IMR-90 (cell line): ENCODE measurements around the gene MRPL21. TPM values are rescaled to one million over a fixed set of nuclear protein-coding genes. Genes with fewer than 3 reads are reported as not detected.

Experiments
- ATAC-seq: fragments of 200-7000 bp; cut with Tn5 transposase; 2 replicates; pipeline ENCODE4 v1.9.1; 2020; ENCODE audit warnings: low read depth, mild to moderate bottlenecking, moderate library complexity
- BruUV-seq: library from RNA; stranded (reverse); fragments of 400-500 nt; replicated peaks from 2 replicates; lab custom pipeline; 2021; lab: Mats Ljungman, UMichigan
- CTCF ChIA-PET: fragments of 300-600 bp; formaldehyde crosslinking; extraction: SDS; loops from one replicate; lab custom pipeline; 2021; ENCODE audit warnings: antibody characterized with exemption; lab: Yijun Ruan, JAX
- POLR2A ChIA-PET: fragments of 300-600 bp; sonication (Branson Sonifier 250); formaldehyde crosslinking; loops from one replicate; lab custom pipeline; 2022; ENCODE audit warnings: antibody characterized with exemption; ENCODE audit not compliant: unreplicated experiment; lab: Charles Lee
- DNase-seq: peaks from one replicate; pipeline ENCODE4 v3.0.0; 2013
- H2AFZ ChIP-seq: replicated peaks from 2 replicates; pipeline ENCODE3; 2013; ENCODE audit warnings: low read length, mild to moderate bottlenecking; ENCODE audit not compliant: poor library complexity
- H2AK5ac ChIP-seq: 2 replicates; pipeline ENCODE4 v1.6.1; 2013; ENCODE audit warnings: low read depth, low read length, inconsistent platforms
- H2AK9ac ChIP-seq: replicated peaks from 2 replicates; pipeline ENCODE3; 2013; ENCODE audit warnings: mild to moderate bottlenecking, low read depth, low read length, moderate library complexity; ENCODE audit not compliant: poor library complexity
- H2BK120ac ChIP-seq: 2 replicates; pipeline ENCODE4 v1.6.1; 2013; ENCODE audit warnings: low read depth, low read length, inconsistent platforms
- H2BK15ac ChIP-seq: 3 replicates; pipeline ENCODE4 v1.6.1; 2013; ENCODE audit warnings: low read depth, low read length, inconsistent platforms
- H2BK20ac ChIP-seq: 2 replicates; pipeline ENCODE4 v1.6.1; 2013; ENCODE audit warnings: low read depth, mild to moderate bottlenecking, inconsistent platforms, low read length, moderate library complexity
- H2BK5ac ChIP-seq: 2 replicates; pipeline ENCODE4 v1.6.1; 2013; ENCODE audit warnings: mild to moderate bottlenecking, low read depth, low read length, inconsistent platforms; ENCODE audit not compliant: poor library complexity, severe bottlenecking
- H3K14ac ChIP-seq: replicated peaks from 2 replicates; pipeline ENCODE4 v1.6.1; 2013; ENCODE audit warnings: low read depth, low read length, inconsistent platforms
- H3K18ac ChIP-seq: 2 replicates; pipeline ENCODE4 v1.6.1; 2013; ENCODE audit warnings: low read depth, low read length, control low read depth
- H3K23ac ChIP-seq: 2 replicates; pipeline ENCODE4 v1.6.1; 2013; ENCODE audit warnings: low read depth, low read length, inconsistent platforms
- H3K27ac ChIP-seq: 2 replicates; pipeline ENCODE4 v1.5.1; 2013; ENCODE audit warnings: mild to moderate bottlenecking, control low read depth, low read length; ENCODE audit not compliant: insufficient read depth
- H3K27me3 ChIP-seq: 2 replicates; pipeline ENCODE4 v1.6.1; 2013; ENCODE audit warnings: low read length; ENCODE audit not compliant: control insufficient read depth, insufficient read depth
- H3K36me3 ChIP-seq: 2 replicates; pipeline ENCODE4 v1.6.1; 2013; ENCODE audit warnings: low read length, mixed read lengths; ENCODE audit not compliant: control insufficient read depth, insufficient read depth
- H3K4ac ChIP-seq: 2 replicates; pipeline ENCODE4 v1.6.1; 2013; ENCODE audit warnings: low read depth, low read length, inconsistent platforms
- H3K4me1 ChIP-seq: 2 replicates; pipeline ENCODE4 v1.6.1; 2013; ENCODE audit warnings: low read length, mixed read lengths; ENCODE audit not compliant: control insufficient read depth, insufficient read depth
- H3K4me2 ChIP-seq: 2 replicates; pipeline ENCODE4 v1.6.1; 2013; ENCODE audit warnings: low read depth, mild to moderate bottlenecking, control low read depth, low read length, moderate library complexity
- H3K4me3 ChIP-seq: 2 replicates; pipeline ENCODE4 v1.5.1; 2013; ENCODE audit warnings: low read depth, mild to moderate bottlenecking, control low read depth, low read length, moderate library complexity; ENCODE audit not compliant: insufficient read depth
- H3K56ac ChIP-seq: 2 replicates; pipeline ENCODE4 v1.6.1; 2013; ENCODE audit warnings: low read length, inconsistent platforms; ENCODE audit not compliant: insufficient read depth; ENCODE audit errors: extremely low read depth
- H3K79me1 ChIP-seq, 2 experiments: 2 replicates each; pipeline ENCODE4 v1.6.1; 2013; ENCODE audit warnings: low read length in 2 of 2, inconsistent platforms in 1 of 2, low read depth in 1 of 2
- H3K9ac ChIP-seq: 2 replicates; pipeline ENCODE4 v1.6.1; 2013; ENCODE audit warnings: low read depth, low read length, control low read depth
- H3K9me1 ChIP-seq: 2 replicates; pipeline ENCODE4 v1.6.1; 2013; ENCODE audit warnings: low read length, inconsistent platforms; ENCODE audit not compliant: insufficient read depth
- H3K9me3 ChIP-seq: 2 replicates; pipeline ENCODE4 v1.6.1; 2013; ENCODE audit warnings: low read length; ENCODE audit not compliant: control insufficient read depth, insufficient read depth
- H4K20me1 ChIP-seq: 2 replicates; pipeline ENCODE4 v1.6.1; 2013; ENCODE audit warnings: low read length, inconsistent platforms; ENCODE audit not compliant: insufficient read depth
- H4K5ac ChIP-seq: 2 replicates; pipeline ENCODE4 v1.6.1; 2013; ENCODE audit warnings: mild to moderate bottlenecking, low read depth, low read length, control low read depth
- H4K8ac ChIP-seq, 2 experiments: 2 replicates each; pipeline ENCODE4 v1.6.1; 2013; ENCODE audit warnings: low read depth in 2 of 2, low read length in 2 of 2, control low read depth in 1 of 2, inconsistent platforms in 1 of 2
- H4K91ac ChIP-seq: 2 replicates; pipeline ENCODE4 v1.6.1; 2013; ENCODE audit warnings: low read depth, low read length, inconsistent platforms; ENCODE audit not compliant: insufficient read depth
- BHLHE40 ChIP-seq: fragments of 150-350 bp; IDR thresholded peaks from 2 replicates; pipeline ENCODE4 v1.6.1; 2016; ENCODE audit warnings: mild to moderate bottlenecking, low read depth, low read length
- CEBPB ChIP-seq: IDR thresholded peaks from 2 replicates; pipeline ENCODE4 v1.6.1; 2012; ENCODE audit warnings: low read depth, low read length, improper control_type of control experiment
- CHD1 ChIP-seq: IDR thresholded peaks from 2 replicates; pipeline ENCODE4 v1.6.1; 2012; ENCODE audit warnings: low read depth, low read length, improper control_type of control experiment
- FOS ChIP-seq: fragments of 150-350 bp; IDR thresholded peaks from 2 replicates; pipeline ENCODE4 v1.6.1; 2016; ENCODE audit warnings: low read depth, low read length
- MAFK ChIP-seq: IDR thresholded peaks from 2 replicates; pipeline ENCODE4 v1.6.1; 2012; ENCODE audit warnings: low read depth, low read length, improper control_type of control experiment
- MAZ ChIP-seq: IDR thresholded peaks from 2 replicates; pipeline ENCODE4 v1.6.1; 2012; ENCODE audit warnings: low read depth, mild to moderate bottlenecking, low read length, improper control_type of control experiment, moderate library complexity, borderline replicate concordance
- MXI1 ChIP-seq: IDR thresholded peaks from 2 replicates; pipeline ENCODE4 v1.6.1; 2012; ENCODE audit warnings: low read depth, mild to moderate bottlenecking, low read length, moderate library complexity, borderline replicate concordance
- NFE2L2 ChIP-seq: fragments of 150-350 bp; IDR thresholded peaks from 2 replicates; pipeline ENCODE4 v1.6.1; 2016; ENCODE audit warnings: low read depth, mild to moderate bottlenecking, low read length
- POLR2A ChIP-seq: IDR thresholded peaks from 2 replicates; pipeline ENCODE4 v1.6.1; 2012; ENCODE audit warnings: mild to moderate bottlenecking, low read depth, low read length
- RAD21 ChIP-seq: IDR thresholded peaks from 2 replicates; pipeline ENCODE4 v1.6.1; 2012; ENCODE audit warnings: low read length, improper control_type of control experiment
- RCOR1 ChIP-seq: IDR thresholded peaks from 2 replicates; pipeline ENCODE4 v1.6.1; 2012; ENCODE audit warnings: mild to moderate bottlenecking, low read length, improper control_type of control experiment; ENCODE audit not compliant: insufficient replicate concordance
- RFX5 ChIP-seq: IDR thresholded peaks from 2 replicates; pipeline ENCODE4 v1.8.0; 2012; ENCODE audit warnings: low read depth, mild to moderate bottlenecking, low read length, moderate library complexity
- SMC3 ChIP-seq: fragments of 150-350 bp; IDR thresholded peaks from 2 replicates; pipeline ENCODE4 v1.6.1; 2016; ENCODE audit warnings: low read depth, mild to moderate bottlenecking, antibody characterized with exemption, low read length, moderate library complexity
- WGBS, 2 experiments: methylation state at CpG; one replicate each; pipeline versions ENCODE4 v1.1.5 to v1.1.7; 2013; ENCODE audit warnings: missing lambda C conversion rate in 2 of 2; ENCODE audit not compliant: insufficient read length in 1 of 2; ENCODE audit errors: extremely low coverage in 2 of 2; 5-methylcytosine and 5-hydroxymethylcytosine counted together
- dilution Hi-C: fragments of 300-500 bp; cut with HindIII; formaldehyde crosslinking; loops from one replicate; pipeline ENCODE4 v1.14.3; 2018; ENCODE audit warnings: low sequenced_read_pairs; ENCODE audit not compliant: unreplicated experiment
- in situ Hi-C: fragments of 300-500 bp; cut with MboI; formaldehyde crosslinking; loops from 3 replicates; pipeline ENCODE4 v1.14.3; 2019; ENCODE audit warnings: low sequenced_read_pairs, inconsistent platforms, mixed read lengths
- intact Hi-C: fragments of 100-400 bp; cut with micrococcal nuclease; formaldehyde crosslinking; loops from 2 replicates; pipeline ENCODE4 v1.10.0; 2022
- polyA plus RNA-seq, 3 experiments: library from polyadenylated mRNA; depleted of rRNA; stranded (reverse); fragments of >200 nt; gene quantifications; 2 replicates each; pipeline ENCODE4 v1.2.3, GENCODE V29; 2012; ENCODE audit warnings: low replicate concordance in 1 of 3
- total RNA-seq: library from RNA; depleted of rRNA; stranded (reverse); fragments of >200 nt; gene quantifications from 2 replicates; pipeline ENCODE4 v1.2.3, GENCODE V29; 2012
- TF ChIP-seq, protein P1 (sequence below): fragments of 150-350 bp; IDR thresholded peaks from 2 replicates; pipeline ENCODE4 v1.6.1; 2016; ENCODE audit warnings: low read depth, mild to moderate bottlenecking, low read length, moderate library complexity, borderline replicate concordance
- TF ChIP-seq, protein P2 (sequence below): fragments of 150-350 bp; IDR thresholded peaks from 2 replicates; pipeline ENCODE4 v1.6.1; 2017; ENCODE audit warnings: mild to moderate bottlenecking, antibody characterized with exemption, low read length, low read depth
- TF ChIP-seq, protein P3 (sequence below): conservative IDR thresholded peaks from 2 replicates; pipeline ENCODE4 v1.5.1; 2012; ENCODE audit warnings: mild to moderate bottlenecking, low read depth, low read length, improper control_type of control experiment

The MRPL21 gene
- total and polyA plus RNA-seq, 2 of the 4 experiments (the other 2 are of a cell fraction), result 19.2 to 26.3 TPM

DNA sequence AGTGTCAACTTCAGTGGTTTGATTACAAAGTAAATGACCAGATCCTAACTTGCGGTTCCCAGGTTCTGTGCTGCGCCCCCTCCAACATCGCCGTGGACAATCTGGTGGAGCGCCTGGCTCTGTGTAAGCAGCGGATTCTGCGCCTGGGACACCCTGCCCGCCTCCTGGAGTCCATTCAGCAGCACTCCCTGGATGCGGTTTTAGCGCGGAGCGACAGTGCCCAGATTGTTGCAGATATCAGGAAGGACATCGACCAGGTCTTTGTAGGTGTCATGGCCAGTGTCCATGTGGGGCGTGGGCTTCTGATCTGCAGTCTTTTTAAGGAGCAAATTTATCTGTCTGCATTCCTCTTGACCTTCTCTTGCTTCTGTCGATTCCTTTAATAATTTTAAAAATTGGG lies 11.1 kb upstream of the MRPL21 start:
- intact Hi-C loops (no loop called here), dilution Hi-C loops (no loop called here), in situ Hi-C loops (no loop called here)
- no peak overlapping the region for H4K5ac ChIP-seq
- H2BK120ac ChIP-seq, result no peak overlapping the region
- 99% methylated on average over 11 of the region's 15 CpGs; no CpG with 5 or more reads in 1 of the 2 experiments for WGBS, 2 experiments
- H2AK9ac ChIP-seq, result no peak overlapping the region
- no peak overlapping the region for H3K4ac ChIP-seq
- H3K9me1 ChIP-seq, result no peaks in the 10 kb centered on the region
- no peak overlapping the region for H3K23ac ChIP-seq
- H3K18ac ChIP-seq, result no peak overlapping the region
- H3K14ac ChIP-seq, result no peak overlapping the region
- BruUV-seq, result no TSS peak
- no peak overlapping the region for H2BK15ac ChIP-seq
- no peak overlapping the region for H3K27ac ChIP-seq
- H2BK5ac ChIP-seq, result no peak overlapping the region
- no peak overlapping the region for H2BK20ac ChIP-seq
- no peak overlapping the region for H2AK5ac ChIP-seq
- H3K4me2 ChIP-seq, result no peak overlapping the region
- ChIA-PET POLR2A (no interaction called here), CTCF (no interaction called here)
- peaks cover 59% of the 10 kb centered on the region for H3K36me3 ChIP-seq
- TF ChIP-seq CHD1 (no peak), SMC3 (no peak), POLR2A (no peak), MAFK (no peak), RFX5 (no peak), FOS (no peak), BHLHE40 (no peak), NFE2L2 (no peak), CEBPB (no peak), MAZ (no peak), RCOR1 (no peak), MXI1 (no peak), RAD21 (no peak)
- TF ChIP-seq, protein P1, sequence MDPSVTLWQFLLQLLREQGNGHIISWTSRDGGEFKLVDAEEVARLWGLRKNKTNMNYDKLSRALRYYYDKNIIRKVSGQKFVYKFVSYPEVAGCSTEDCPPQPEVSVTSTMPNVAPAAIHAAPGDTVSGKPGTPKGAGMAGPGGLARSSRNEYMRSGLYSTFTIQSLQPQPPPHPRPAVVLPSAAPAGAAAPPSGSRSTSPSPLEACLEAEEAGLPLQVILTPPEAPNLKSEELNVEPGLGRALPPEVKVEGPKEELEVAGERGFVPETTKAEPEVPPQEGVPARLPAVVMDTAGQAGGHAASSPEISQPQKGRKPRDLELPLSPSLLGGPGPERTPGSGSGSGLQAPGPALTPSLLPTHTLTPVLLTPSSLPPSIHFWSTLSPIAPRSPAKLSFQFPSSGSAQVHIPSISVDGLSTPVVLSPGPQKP, result no peak
- TF ChIP-seq, protein P2, sequence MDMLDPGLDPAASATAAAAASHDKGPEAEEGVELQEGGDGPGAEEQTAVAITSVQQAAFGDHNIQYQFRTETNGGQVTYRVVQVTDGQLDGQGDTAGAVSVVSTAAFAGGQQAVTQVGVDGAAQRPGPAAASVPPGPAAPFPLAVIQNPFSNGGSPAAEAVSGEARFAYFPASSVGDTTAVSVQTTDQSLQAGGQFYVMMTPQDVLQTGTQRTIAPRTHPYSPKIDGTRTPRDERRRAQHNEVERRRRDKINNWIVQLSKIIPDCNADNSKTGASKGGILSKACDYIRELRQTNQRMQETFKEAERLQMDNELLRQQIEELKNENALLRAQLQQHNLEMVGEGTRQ, result no peak
- TF ChIP-seq, protein P3, sequence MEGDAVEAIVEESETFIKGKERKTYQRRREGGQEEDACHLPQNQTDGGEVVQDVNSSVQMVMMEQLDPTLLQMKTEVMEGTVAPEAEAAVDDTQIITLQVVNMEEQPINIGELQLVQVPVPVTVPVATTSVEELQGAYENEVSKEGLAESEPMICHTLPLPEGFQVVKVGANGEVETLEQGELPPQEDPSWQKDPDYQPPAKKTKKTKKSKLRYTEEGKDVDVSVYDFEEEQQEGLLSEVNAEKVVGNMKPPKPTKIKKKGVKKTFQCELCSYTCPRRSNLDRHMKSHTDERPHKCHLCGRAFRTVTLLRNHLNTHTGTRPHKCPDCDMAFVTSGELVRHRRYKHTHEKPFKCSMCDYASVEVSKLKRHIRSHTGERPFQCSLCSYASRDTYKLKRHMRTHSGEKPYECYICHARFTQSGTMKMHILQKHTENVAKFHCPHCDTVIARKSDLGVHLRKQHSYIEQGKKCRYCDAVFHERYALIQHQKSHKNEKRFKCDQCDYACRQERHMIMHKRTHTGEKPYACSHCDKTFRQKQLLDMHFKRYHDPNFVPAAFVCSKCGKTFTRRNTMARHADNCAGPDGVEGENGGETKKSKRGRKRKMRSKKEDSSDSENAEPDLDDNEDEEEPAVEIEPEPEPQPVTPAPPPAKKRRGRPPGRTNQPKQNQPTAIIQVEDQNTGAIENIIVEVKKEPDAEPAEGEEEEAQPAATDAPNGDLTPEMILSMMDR, result no peak
- H3K9me3 ChIP-seq, result no peaks in the 10 kb centered on the region
- no peaks in the 10 kb centered on the region for H3K27me3 ChIP-seq
- DNase-seq (no peak), ATAC-seq (no peak)
- H4K91ac ChIP-seq, result no peak overlapping the region
- H4K8ac ChIP-seq, result no peak overlapping the region
- peaks cover 0 to 8% of the 10 kb centered on the region in 2 experiments; a peak in 2 of 4 replicates for H3K79me1 ChIP-seq
- H4K20me1 ChIP-seq, result no peaks in the 10 kb centered on the region
- no peak overlapping the region for H3K4me3 ChIP-seq
- no peak overlapping the region for H2AFZ ChIP-seq
- 0 out of 2 replicates have a peak, but pooled peaks cover 3% of the 10 kb centered on the region for H3K4me1 ChIP-seq
- no peak overlapping the region for H3K56ac ChIP-seq
- no peak overlapping the region for H3K9ac ChIP-seq
